Dendritic cell treated with granulocyte-macrophage colony-stimulating factor and Interleukin-4, amounts not matched to agents 40 ng/mL and 50 ng/mL, for 4 days (primary cell): ENCODE data around the gene NSMF.

ENCODE experiments used
- H3K27ac Mint-ChIP-seq: one replicate; pipeline ENCODE4 v1.8.0; 2022; ENCODE audit warnings: mild to moderate bottlenecking, mixed read lengths
- H3K27me3 Mint-ChIP-seq: one replicate; pipeline ENCODE4 v1.8.0; 2022; ENCODE audit warnings: mild to moderate bottlenecking, mixed read lengths
- H3K36me3 Mint-ChIP-seq: one replicate; pipeline ENCODE4 v1.8.0; 2022; ENCODE audit warnings: low read depth, mixed read lengths
- H3K4me1 Mint-ChIP-seq: one replicate; pipeline ENCODE4 v1.8.0; 2022; ENCODE audit warnings: low read depth, mixed read lengths
- H3K4me3 Mint-ChIP-seq: one replicate; pipeline ENCODE4 v1.8.0; 2022; ENCODE audit warnings: mild to moderate bottlenecking, moderate library complexity, mixed read lengths
- H3K9me3 Mint-ChIP-seq: one replicate; pipeline ENCODE4 v1.8.0; 2022; ENCODE audit warnings: mixed read lengths
- intact Hi-C: fragments of 100-400 bp; cut with micrococcal nuclease; formaldehyde crosslinking; loops from one replicate; pipeline ENCODE4 v1.15.0; 2022

Gene NSMF

GRCh38 chr9:137408651-137409405 is 50.3 kb downstream of the NSMF start:
- peaks cover 5% of the 10 kb centered on the region for H3K36me3 Mint-ChIP-seq
- H3K27ac Mint-ChIP-seq: no peak overlapping the region
- H3K4me3 Mint-ChIP-seq: no peak overlapping the region
- peaks cover 28% of the 10 kb centered on the region for H3K4me1 Mint-ChIP-seq
- peaks cover 77% of the 10 kb centered on the region for H3K27me3 Mint-ChIP-seq
- no peaks in the 10 kb centered on the region for H3K9me3 Mint-ChIP-seq
- intact Hi-C loops: no loop called here

DNA sequence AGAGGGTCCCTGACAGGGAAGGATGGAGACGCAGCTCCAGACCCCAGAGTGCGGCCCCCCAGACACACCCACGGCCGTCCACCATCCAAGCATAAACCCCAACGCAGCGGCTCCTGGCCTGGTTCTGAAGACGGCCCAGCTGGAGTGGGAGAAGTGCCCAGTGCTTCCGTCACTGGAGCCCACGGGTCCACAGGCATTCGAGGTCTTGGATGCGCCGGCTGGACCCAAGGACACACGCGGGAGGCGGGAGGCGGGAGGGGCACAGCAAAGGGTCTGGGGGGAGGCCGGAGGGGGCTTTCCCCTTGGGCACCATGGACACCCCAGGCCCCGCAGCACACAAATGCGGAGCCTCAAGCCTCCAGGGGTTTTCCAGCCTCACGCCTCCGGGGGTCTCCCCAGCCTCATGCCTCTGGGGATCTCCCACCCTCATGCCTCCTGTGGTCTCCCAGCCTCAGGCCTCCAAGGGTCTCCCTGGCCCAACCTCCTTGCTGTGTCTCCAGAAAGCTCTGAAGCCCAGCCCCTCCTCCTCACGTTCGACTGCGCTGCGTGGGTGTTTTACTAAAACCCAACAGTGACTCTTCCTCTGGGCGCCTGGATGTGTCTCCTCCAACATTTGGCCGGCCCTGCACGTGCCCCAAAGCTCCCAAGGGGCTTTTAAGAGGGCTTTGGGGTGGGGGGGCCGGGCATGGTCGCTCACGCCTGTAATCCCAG is 51.4 kb downstream of the NSMF start:
- H3K4me1 Mint-ChIP-seq: peaks cover 23% of the 10 kb centered on the region
- H3K4me3 Mint-ChIP-seq: no peak overlapping the region
- intact Hi-C loops: loop anchor here (2.0 kb wide), 1 partner anchor 113 kb away; no protein-coding TSS in a partner anchor
- peaks cover 16% of the 10 kb centered on the region for H3K36me3 Mint-ChIP-seq
- peaks cover 68% of the 10 kb centered on the region for H3K27me3 Mint-ChIP-seq
- peaks cover 5% of the 10 kb centered on the region for H3K9me3 Mint-ChIP-seq
- peak overlapping the region; percentile 25 for H3K27ac Mint-ChIP-seq

DNA sequence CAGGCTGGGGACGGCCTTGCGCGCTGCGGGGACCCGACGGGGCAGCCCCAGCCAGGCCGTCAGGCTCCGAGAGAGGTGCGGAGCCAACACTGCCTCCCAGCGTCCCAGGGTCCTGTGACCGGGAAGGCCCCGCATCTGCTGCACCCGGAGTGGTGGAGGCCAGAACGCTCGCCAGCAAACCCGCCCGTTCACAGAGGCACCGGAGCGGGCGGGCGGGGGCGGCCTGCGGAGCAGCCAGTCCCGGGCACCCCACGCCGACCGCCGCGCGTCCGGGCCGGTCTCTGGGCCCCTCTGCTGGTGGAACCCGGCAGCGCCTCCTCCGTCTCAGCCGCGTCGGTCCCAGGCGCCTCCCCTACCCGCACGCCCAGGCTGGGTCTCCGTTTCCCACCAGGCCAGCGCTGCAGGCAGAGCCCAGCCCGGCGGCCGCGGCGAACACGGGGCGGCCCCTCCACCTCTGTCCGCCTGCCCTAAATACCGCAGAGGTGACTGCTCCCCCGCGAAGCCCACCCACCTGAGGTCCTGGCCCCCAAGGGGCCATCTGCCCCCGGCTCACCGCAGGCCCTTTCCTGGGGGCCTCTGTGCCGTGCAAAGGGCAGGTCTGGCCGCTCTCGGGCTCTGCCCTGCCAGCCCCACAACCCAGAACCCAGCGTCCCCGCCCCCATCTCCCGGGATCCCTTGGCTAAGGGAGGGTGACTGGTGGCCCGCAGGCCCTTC is 52.1 kb downstream of the NSMF start:
- Mint-ChIP-seq H3K9me3 (peaks cover 12% of the 10 kb centered on the region), H3K4me3 (peak overlapping the region; percentile 37), H3K27ac (peak overlapping the region; percentile 25), H3K36me3 (peaks cover 23% of the 10 kb centered on the region), H3K4me1 (peaks cover 28% of the 10 kb centered on the region), H3K27me3 (peaks cover 61% of the 10 kb centered on the region)
- intact Hi-C loops: loop anchor here (2.0 kb wide), 1 partner anchor 112 kb away; no protein-coding TSS in a partner anchor

- Mint-ChIP-seq H3K36me3 (peaks cover 30% of the 10 kb centered on the region), H3K27ac (peak overlapping the region; percentile 49), H3K4me1 (peaks cover 22% of the 10 kb centered on the region), H3K9me3 (peaks cover 13% of the 10 kb centered on the region), H3K27me3 (peaks cover 53% of the 10 kb centered on the region), H3K4me3 (no peak overlapping the region)
- intact Hi-C loops: loop anchor here (2.0 kb wide), 1 partner anchor 111 kb away; no protein-coding TSS in a partner anchor
Measured at GRCh38 chr9:137406085-137406760, 52.9 kb downstream of the NSMF start.

GRCh38 chr9:137405677-137406081 is 53.5 kb downstream of the NSMF start:
- Mint-ChIP-seq H3K27ac (peak overlapping the region; percentile 49), H3K36me3 (peaks cover 30% of the 10 kb centered on the region), H3K4me1 (peaks cover 23% of the 10 kb centered on the region), H3K4me3 (no peak overlapping the region), H3K27me3 (peaks cover 48% of the 10 kb centered on the region), H3K9me3 (peaks cover 13% of the 10 kb centered on the region)
- intact Hi-C loops: loop anchor here (2.0 kb wide), 1 partner anchor 111 kb away; no protein-coding TSS in a partner anchor

- peaks cover 13% of the 10 kb centered on the region for H3K9me3 Mint-ChIP-seq
- peaks cover 30% of the 10 kb centered on the region for H3K36me3 Mint-ChIP-seq
- H3K27ac Mint-ChIP-seq: peak overlapping the region; percentile 49
- H3K27me3 Mint-ChIP-seq: peaks cover 42% of the 10 kb centered on the region
- intact Hi-C loops: no loop called here
- peaks cover 30% of the 10 kb centered on the region for H3K4me1 Mint-ChIP-seq
- H3K4me3 Mint-ChIP-seq: no peak overlapping the region
Measured at GRCh38 chr9:137404961-137405567, 54.1 kb downstream of the NSMF start.

- intact Hi-C loops: no loop called here
- H3K27me3 Mint-ChIP-seq: peaks cover 31% of the 10 kb centered on the region
- peaks cover 13% of the 10 kb centered on the region for H3K9me3 Mint-ChIP-seq
- peaks cover 39% of the 10 kb centered on the region for H3K36me3 Mint-ChIP-seq
- H3K27ac Mint-ChIP-seq: no peak overlapping the region
- peaks cover 42% of the 10 kb centered on the region for H3K4me1 Mint-ChIP-seq
- no peak overlapping the region for H3K4me3 Mint-ChIP-seq
Measured at GRCh38 chr9:137403269-137403668, 55.9 kb downstream of the NSMF start.

- H3K4me1 Mint-ChIP-seq: peaks cover 48% of the 10 kb centered on the region
- peaks cover 25% of the 10 kb centered on the region for H3K27me3 Mint-ChIP-seq
- intact Hi-C loops: no loop called here
- no peak overlapping the region for H3K27ac Mint-ChIP-seq
- H3K9me3 Mint-ChIP-seq: peaks cover 15% of the 10 kb centered on the region
- H3K36me3 Mint-ChIP-seq: peaks cover 43% of the 10 kb centered on the region
- H3K4me3 Mint-ChIP-seq: no peak overlapping the region
Measured at GRCh38 chr9:137402746-137403145, 56.4 kb downstream of the NSMF start.

DNA sequence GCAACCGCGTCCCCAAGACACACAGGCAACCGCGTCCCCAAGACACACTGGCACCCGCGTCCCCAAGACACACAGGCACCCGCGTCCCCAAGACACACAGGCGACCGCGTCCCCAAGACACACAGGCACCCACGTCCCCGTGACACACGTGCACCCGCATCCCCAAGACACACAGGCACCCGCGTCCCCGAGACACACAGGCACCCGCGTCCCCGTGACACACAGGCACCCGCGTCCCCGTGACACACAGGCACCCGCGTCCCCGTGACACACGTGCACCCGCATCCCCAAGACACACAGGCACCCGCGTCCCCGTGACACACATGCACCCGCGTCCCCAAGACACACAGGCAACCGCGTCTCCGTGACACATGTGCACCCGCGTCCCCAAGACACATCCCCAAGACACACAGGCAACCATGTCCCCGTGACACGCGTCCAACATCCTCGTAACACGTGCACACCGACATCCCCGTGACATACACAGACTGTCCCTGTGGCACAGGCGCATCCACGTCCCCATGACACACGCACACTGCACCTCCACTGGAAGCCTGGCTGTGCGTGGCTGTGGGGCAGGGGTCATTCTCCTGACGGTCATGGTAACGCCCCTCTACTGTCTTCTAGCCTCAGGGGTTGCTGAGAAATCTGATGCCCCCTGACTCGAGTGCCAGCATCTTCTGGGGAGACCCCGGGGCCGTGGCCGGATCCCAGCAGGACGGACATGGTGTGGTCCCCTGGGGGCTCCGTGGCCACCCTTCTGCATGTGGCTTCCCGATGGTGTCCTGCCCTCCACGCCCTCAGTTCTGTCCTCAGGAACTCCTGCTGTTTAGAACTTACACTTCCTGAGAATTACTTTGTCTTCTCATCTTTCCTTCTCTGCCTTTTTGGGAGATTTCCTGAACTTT is 60.3 kb downstream of the NSMF start:
- intact Hi-C loops: no loop called here
- peak overlapping the region; percentile 65 for H3K27ac Mint-ChIP-seq

DNA sequence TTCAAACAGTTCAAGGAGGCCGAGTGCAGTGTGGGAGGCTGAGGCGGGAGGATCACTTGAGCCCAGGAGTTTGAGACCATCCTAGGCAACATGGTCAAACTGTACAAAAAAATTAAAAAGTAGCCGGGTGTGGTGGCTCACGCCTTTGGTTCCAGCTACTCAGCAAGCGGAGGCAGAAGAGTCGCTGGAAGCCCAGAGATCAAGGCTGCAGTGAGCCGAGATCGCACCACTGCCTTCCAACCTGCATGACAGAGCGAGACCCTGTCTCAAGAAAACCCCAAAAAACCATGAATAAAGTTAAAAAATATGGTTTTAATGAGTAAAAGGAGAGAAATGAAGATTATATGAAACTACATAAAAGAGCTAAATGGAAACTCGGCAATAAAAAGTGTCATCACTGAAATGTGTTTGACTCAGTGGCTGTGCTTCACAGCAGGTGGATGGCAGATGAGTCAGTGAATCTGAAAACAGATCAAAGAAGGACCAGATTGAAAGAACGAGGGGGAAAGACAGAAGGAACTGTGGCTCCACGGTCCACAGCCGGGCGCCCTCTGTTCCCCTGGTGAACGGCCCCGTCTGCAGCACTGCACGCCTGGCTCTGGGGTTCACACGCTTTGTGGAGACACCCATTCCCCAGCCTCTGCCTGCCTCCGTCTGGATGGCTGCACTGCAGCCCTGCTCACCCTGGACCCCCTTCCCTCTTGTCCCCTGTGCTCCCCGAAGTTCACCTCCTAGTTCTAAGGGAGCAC is 61.3 kb downstream of the NSMF start:
- intact Hi-C loops: no loop called here
- peak overlapping the region; percentile 57 for H3K27ac Mint-ChIP-seq

More for the DNA sequence above, 60.3 kb downstream of the NSMF start:
- no peaks in the 10 kb centered on the region for H3K27me3 Mint-ChIP-seq
- H3K36me3 Mint-ChIP-seq: peaks cover 67% of the 10 kb centered on the region
- peaks cover 23% of the 10 kb centered on the region for H3K9me3 Mint-ChIP-seq
- H3K4me3 Mint-ChIP-seq: no peak overlapping the region
- peaks cover 41% of the 10 kb centered on the region for H3K4me1 Mint-ChIP-seq

More for the DNA sequence above, 61.3 kb downstream of the NSMF start:
- Mint-ChIP-seq H3K27me3 (no peaks in the 10 kb centered on the region), H3K4me1 (peaks cover 41% of the 10 kb centered on the region), H3K4me3 (no peak overlapping the region), H3K9me3 (peaks cover 20% of the 10 kb centered on the region), H3K36me3 (peaks cover 67% of the 10 kb centered on the region)
